NCI-H146 (cell line): ENCODE results near the gene ITPR1.

Experiments
- DNase-seq: peaks from one replicate; lab custom pipeline; 2025; lab: John Stamatoyannopoulos, UW

Gene ITPR1

GRCh38 chr3:4643904-4644547, 150.9 kb downstream of the ITPR1 start:
- DNase-seq, result no peak

DNA sequence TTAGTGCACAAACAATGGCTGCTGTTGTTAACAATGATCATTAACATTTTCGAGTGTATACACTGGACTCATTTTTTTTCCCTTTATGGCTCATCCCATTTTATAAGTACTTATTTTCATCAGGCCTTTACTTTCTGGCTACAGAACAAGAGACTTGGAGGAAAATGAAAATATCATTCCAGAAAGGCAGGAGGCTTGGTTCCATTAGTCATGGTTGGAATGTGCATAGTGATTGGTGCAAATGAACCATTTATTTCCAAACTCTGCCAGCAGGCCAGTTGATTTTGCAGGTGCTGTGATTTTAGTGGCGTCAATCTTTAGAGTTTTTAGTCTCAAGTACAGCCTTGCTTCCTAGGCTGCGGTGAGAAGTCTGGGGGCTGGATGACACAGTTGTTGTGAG, 151.8 kb downstream of the ITPR1 start:
- no peak for DNase-seq

GRCh38 chr3:4645468-4645867, 152.3 kb downstream of the ITPR1 start:
- DNase-seq, result no peak

DNA sequence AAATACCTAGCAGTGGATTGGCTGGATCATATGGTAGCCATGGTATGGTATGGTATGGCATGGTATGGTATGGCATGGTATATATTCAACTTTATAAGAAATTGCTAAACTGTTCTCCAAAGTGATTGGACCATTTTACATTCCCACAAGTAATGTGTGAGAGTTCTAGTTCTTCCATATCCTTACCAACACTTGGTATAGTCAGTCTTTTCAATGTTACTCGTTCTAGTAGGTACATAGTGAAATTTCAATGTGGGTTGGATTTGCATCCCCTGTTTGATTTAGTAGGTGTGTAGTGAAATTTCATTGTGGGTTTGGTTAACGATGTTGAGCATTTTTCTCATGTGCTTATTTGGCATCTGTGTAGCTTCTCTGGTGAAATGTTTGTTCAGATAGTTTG, 154.3 kb downstream of the ITPR1 start:
- no peak for DNase-seq

DNA sequence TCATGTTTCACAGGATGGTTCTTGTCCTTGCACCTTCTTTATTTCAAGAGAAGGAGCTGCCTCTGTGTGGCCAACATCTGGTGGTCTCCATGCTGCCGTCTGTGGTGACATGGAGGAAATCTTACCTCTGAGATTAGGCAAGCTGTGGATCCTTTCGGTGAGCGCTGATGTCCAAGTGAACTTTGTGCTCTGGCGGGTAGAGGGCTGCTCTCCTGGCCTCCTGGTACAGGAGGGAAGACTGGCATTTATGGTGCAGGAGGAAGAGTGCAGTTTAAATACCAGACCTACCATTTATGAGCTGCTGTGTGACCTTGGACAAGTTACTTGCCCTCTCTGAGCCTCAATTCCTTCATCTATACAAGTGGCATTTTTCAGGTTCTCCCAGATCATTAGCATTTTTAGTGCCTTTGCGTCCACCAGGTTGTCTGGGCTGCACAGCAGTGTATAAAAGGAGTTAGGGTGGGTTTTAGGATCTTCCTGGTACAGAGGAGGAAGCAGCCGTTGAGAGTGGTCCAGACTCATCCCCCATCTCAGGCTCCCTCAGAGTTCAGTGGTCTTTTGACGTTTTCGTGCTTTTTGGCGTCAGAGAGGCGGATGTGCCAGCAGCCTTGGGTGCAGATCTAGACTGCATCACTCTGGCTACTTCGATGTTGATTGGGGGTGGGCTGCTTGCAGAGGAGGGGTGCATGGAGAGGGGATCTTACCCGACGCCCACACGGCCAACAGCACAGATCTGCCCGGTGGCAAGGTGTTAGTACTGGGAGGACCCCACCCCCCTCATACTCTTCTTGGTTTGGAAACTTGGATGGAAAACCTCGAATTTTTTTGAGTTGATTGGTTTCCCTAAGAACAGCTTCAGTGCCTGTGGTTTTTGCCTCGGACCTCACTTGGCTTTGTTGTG, 162.2 kb downstream of the ITPR1 start:
- DNase-seq, result no peak

DNA sequence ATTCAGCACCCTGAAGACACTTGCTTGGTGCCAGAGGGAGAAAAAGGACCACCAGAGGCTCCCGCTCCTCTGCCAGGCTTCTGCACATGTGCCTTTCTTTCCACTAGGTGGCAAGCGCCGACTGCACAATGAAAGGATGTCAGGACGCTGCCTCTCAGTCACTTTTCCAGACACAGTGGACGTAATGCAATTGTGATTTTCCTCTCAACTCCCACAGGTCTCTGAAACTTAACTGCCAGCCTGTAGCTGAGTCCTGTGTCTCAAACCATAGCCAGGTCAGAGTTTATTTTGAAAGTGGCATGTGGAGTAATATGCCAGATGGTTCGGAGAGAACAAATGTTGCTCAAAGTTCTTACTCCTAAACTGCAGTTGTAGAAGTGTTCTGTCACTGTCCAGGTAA, 162.9 kb downstream of the ITPR1 start:
- DNase-seq, result peak; percentile 2

- DNase-seq, result no peak
Observed at GRCh38 chr3:4656626-4657328, 163.6 kb downstream of the ITPR1 start.

DNA sequence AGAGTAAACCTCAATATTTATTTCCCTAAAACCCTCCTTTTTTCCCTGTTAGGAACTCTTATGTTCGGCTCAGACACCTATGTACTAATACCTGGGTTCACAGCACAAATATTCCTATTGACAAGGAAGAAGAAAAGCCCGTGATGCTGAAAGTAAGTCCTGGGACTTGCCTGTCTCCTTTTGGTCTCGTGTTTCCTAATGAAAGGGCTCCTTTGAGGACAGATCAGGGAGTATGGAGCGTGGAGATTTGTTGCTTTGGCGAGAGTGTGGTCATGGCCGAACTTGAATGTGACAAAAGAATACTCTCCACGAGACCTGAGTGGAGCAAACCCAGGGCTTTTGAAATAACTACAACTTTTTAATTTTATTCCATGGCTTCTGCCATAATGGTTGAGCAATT, 167.8 kb downstream of the ITPR1 start:
- DNase-seq, result no peak

- no peak for DNase-seq
Observed at GRCh38 chr3:4664412-4664811, 171.3 kb downstream of the ITPR1 start.

DNA sequence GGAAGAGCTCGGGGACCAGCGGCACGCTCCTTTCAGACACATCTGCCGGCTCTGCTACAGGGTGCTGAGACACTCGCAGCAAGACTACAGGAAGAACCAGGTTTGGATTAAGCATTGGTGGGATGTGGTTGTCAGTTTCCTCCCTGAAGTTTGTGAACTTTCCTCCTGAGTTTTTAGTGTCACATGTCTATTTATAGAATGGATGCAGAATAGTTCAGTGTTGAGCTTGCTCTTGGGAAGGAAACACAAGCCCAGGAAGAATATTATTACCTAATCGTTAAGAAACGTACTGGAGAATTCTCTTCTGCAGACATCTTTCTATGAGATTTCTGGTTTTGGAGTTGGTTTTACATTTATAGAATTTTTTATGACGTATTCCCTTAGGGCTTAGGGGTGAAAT, 172.0 kb downstream of the ITPR1 start:
- no peak for DNase-seq

GRCh38 chr3:4666071-4666470, 172.9 kb downstream of the ITPR1 start:
- DNase-seq, result no peak

GRCh38 chr3:4670352-4670751, 177.2 kb downstream of the ITPR1 start:
- no peak for DNase-seq

- DNase-seq, result no peak
Observed at GRCh38 chr3:4672725-4673275, 179.7 kb downstream of the ITPR1 start.

GRCh38 chr3:4674216-4674615, 181.1 kb downstream of the ITPR1 start:
- no peak for DNase-seq

GRCh38 chr3:4675704-4676103, 182.6 kb downstream of the ITPR1 start:
- DNase-seq, result no peak

DNA sequence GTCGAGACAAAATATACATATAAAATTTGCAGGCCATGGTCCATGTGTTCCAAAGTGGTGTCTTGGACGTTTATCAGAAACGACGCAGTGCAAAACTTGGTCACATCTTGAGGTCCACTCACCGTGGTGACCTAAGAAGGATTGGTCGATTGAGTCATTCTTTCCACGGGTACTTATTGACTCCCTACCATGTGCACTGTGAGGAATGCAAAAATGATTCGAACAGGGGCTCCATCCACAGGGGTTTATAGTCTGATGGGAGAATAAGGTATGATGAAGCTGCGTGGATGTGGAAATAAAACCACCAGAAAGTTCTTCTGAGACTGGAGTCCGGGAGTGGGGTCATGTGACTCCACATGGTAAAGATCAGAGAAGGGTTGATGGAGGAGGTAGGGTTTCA, 185.2 kb downstream of the ITPR1 start:
- no peak for DNase-seq

DNA sequence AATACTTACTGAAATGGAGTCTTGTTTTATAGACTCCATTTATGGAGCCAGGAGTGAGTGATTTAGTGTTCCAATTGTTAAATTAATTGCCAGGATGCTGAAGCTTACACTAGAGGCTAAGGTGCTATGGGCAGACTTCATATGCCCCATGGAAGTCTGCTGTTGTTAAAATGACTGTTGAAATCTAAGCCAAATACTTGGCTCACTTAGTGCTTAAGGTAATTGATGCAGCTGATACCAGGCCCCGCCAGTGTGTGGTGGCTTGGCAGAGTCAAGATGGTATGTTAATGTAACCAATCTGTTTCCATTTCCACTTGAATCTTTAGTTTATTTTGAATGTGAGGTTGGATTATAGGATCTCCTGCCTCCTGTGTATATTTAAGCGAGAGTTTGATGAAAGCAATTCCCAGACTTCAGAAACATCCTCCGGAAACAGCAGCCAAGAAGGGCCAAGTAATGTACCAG, 187.1 kb downstream of the ITPR1 start:
- no peak for DNase-seq

DNA sequence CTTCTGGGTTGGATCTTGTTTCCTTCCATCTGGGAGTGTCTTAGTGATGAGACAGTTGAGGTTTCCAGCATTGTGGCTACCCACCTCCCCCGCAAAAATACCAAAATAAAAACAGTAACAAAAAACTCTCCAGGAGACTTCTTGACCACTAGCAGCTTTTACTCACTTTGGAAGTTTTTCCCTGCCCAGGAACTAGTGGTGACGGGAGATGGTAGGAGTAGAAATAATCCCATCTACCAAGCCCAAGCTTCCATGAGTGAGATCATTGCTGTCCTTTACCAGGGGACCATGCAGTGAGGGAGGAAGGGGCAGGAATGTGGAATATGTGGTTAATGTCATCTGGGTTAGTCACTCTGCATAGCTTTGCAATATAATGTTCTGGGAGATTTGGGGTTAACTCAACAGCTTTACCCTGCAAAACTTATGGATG, 187.7 kb downstream of the ITPR1 start:
- no peak for DNase-seq

- DNase-seq, result no peak
Observed at GRCh38 chr3:4681301-4681700, 188.2 kb downstream of the ITPR1 start.

DNA sequence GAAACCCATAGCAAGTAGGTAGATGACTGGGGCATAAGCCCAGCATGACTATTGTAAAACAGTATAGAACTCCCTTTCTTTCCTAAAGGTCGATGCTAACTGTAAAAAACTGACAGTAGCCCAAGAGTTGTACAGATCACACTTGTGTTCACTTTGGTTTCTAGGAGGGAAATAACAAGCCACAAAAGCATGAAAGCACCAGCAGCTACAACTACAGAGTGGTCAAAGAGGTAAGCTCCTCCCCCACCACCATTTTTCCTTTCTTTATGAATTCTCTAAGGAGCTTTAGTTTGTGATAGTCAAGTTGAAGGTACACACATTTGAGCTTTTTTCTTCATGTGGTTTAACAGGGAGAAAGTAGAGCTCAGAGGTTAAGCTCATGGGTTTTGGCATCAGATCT, 191.0 kb downstream of the ITPR1 start:
- DNase-seq, result no peak

DNA sequence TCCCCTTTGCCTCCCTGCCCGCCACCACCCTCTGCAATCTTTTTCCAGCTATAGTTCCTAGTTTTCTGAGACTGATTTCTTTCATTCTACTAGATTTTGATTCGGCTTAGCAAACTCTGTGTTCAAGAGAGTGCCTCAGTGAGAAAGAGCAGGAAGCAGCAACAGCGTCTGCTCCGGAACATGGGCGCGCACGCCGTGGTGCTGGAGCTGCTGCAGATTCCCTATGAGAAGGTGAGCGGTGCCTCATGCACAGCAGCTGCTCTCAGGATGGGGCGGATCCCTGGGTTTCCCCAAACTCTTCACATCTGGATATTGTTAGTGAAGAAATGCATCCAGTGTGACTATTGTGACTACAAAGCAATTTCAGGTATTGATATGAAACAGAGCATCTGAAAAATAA, 191.8 kb downstream of the ITPR1 start:
- DNase-seq, result no peak

- DNase-seq, result no peak
Observed at GRCh38 chr3:4685673-4686345, 192.7 kb downstream of the ITPR1 start.
